SU-DHL-6 (cell line): ENCODE data around the gene SYNJ2.

ENCODE experiments used
- EZH2phosphoT487 ChIP-seq: fragments of 200-600 bp; sonication (generic), shearing (Covaris generic); conservative IDR thresholded peaks from 2 replicates; pipeline ENCODE4 v1.6.1; 2018; ENCODE audit warnings: mild to moderate bottlenecking, antibody characterized with exemption, low read length, moderate library complexity, mixed read lengths
- TF ChIP-seq, protein P1 (sequence below): fragments of 200-600 bp; sonication (generic); IDR thresholded peaks from one replicate; pipeline ENCODE4 v1.5.1; 2017; ENCODE audit warnings: antibody characterized with exemption, mild to moderate bottlenecking, low read length, moderate library complexity; ENCODE audit not compliant: insufficient read depth, poor library complexity, severe bottlenecking

- TF ChIP-seq, protein P1, sequence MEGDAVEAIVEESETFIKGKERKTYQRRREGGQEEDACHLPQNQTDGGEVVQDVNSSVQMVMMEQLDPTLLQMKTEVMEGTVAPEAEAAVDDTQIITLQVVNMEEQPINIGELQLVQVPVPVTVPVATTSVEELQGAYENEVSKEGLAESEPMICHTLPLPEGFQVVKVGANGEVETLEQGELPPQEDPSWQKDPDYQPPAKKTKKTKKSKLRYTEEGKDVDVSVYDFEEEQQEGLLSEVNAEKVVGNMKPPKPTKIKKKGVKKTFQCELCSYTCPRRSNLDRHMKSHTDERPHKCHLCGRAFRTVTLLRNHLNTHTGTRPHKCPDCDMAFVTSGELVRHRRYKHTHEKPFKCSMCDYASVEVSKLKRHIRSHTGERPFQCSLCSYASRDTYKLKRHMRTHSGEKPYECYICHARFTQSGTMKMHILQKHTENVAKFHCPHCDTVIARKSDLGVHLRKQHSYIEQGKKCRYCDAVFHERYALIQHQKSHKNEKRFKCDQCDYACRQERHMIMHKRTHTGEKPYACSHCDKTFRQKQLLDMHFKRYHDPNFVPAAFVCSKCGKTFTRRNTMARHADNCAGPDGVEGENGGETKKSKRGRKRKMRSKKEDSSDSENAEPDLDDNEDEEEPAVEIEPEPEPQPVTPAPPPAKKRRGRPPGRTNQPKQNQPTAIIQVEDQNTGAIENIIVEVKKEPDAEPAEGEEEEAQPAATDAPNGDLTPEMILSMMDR: no peak
- no peak for TF ChIP-seq EZH2phosphoT487
Measured at GRCh38 chr6:158059108-158059507, 77.4 kb downstream of the SYNJ2 start.
